HEK293 (cell line): ENCODE measurements around the gene SRSF1.
"Not testable (repeated sequence)": the region's sequence is repeated elsewhere in the genome, so short reads cannot be mapped to it uniquely, and the experiment has no call there.

Experiments
- CTCF ChIA-PET: fragments of 350-600 bp; formaldehyde crosslinking; extraction: SDS; loops from one replicate; lab custom pipeline; 2021; ENCODE audit warnings: antibody characterized with exemption; lab: Yijun Ruan, JAX
- POLR2A ChIA-PET: fragments of 300-600 bp; formaldehyde crosslinking; extraction: SDS; loops from one replicate; lab custom pipeline; 2020; ENCODE audit warnings: antibody characterized with exemption, inconsistent platforms; lab: Yijun Ruan, JAX
- H3K27ac ChIP-seq: fragments of 200-500 bp; sonication (Bioruptor generic); 2 replicates; pipeline ENCODE4 v1.5.1; 2014; ENCODE audit warnings: low read depth, low read length, control low read depth, inconsistent platforms; ENCODE audit errors: extremely low read depth
- H3K36me3 ChIP-seq, 2 experiments: fragments of 200-500 bp in 1 of 2; sonication (Bioruptor generic) in 1 of 2; 1 replicate in 1 of 2; 2 replicates in 1 of 2; pipeline ENCODE4 v1.5.1; 2014 to 2017; ENCODE audit warnings: inconsistent platforms in 2 of 2, low read length in 2 of 2; ENCODE audit not compliant: control insufficient read depth in 2 of 2, insufficient read depth in 1 of 2
- H3K4me1 ChIP-seq: fragments of 200-500 bp; sonication (Bioruptor generic); 2 replicates; pipeline ENCODE4 v1.5.1; 2014; ENCODE audit warnings: mild to moderate bottlenecking, low read length, inconsistent platforms; ENCODE audit not compliant: control insufficient read depth, insufficient read depth
- H3K4me3 ChIP-seq: 2 replicates; pipeline ENCODE4 v1.5.1; 2011; ENCODE audit warnings: low read depth, mild to moderate bottlenecking, control low read depth, low read length, moderate library complexity
- H3K9me3 ChIP-seq: fragments of 200-500 bp; sonication (Bioruptor generic); 2 replicates; pipeline ENCODE4 v1.5.1; 2014; ENCODE audit warnings: low read depth, low read length, inconsistent platforms; ENCODE audit not compliant: control insufficient read depth, insufficient read depth
- GLIS1 ChIP-seq: fragments of 450-650 bp; formaldehyde crosslinking; IDR thresholded peaks from 2 replicates; pipeline ENCODE4 v1.5.1; 2016; ENCODE audit warnings: missing biosample characterization, missing genetic modification characterization
- HOXD13 ChIP-seq: sonication (generic); formaldehyde crosslinking; IDR thresholded peaks from 2 replicates; pipeline ENCODE4 v1.8.0; 2022; ENCODE audit warnings: missing genetic modification reagents, borderline replicate concordance
- MEIS1 ChIP-seq: sonication (generic); formaldehyde crosslinking; IDR thresholded peaks from 2 replicates; pipeline ENCODE4 v1.8.1; 2022; ENCODE audit warnings: missing genetic modification reagents, mild to moderate bottlenecking, borderline replicate concordance
- REPIN1 ChIP-seq: fragments of 450-650 bp; formaldehyde crosslinking; IDR thresholded peaks from 2 replicates; pipeline ENCODE4 v1.5.1; 2017; ENCODE audit warnings: missing biosample characterization, missing genetic modification characterization, low read depth
- SCRT1 ChIP-seq: fragments of 450-650 bp; formaldehyde crosslinking; IDR thresholded peaks from 2 replicates; pipeline ENCODE4 v1.5.1; 2016; ENCODE audit warnings: missing biosample characterization, missing genetic modification characterization, borderline replicate concordance
- WT1 ChIP-seq: fragments of 450-650 bp; formaldehyde crosslinking; IDR thresholded peaks from 2 replicates; pipeline ENCODE4 v1.5.1; 2016; ENCODE audit warnings: missing biosample characterization, missing genetic modification characterization
- ZNF37A ChIP-seq: fragments of 450-650 bp; IDR thresholded peaks from 2 replicates; pipeline ENCODE4 v1.5.1; 2018; ENCODE audit warnings: missing biosample characterization, missing genetic modification characterization
- ZNF529 ChIP-seq: fragments of 450-650 bp; formaldehyde crosslinking; IDR thresholded peaks from 2 replicates; pipeline ENCODE4 v1.5.1; 2017; ENCODE audit warnings: missing genetic modification characterization, missing biosample characterization; ENCODE audit not compliant: insufficient replicate concordance
- ZNF621 ChIP-seq: fragments of 450-650 bp; formaldehyde crosslinking; IDR thresholded peaks from 2 replicates; pipeline ENCODE4 v1.5.1; 2017; ENCODE audit warnings: missing biosample characterization, missing genetic modification characterization
- ZNF677 ChIP-seq: fragments of 450-650 bp; IDR thresholded peaks from 2 replicates; pipeline ENCODE4 v1.5.0; 2018; ENCODE audit warnings: missing biosample characterization, mild to moderate bottlenecking, missing genetic modification characterization, moderate library complexity
- TF ChIP-seq, protein P1 (sequence below): fragments of 450-650 bp; formaldehyde crosslinking; optimal IDR thresholded peaks from 2 replicates; pipeline ENCODE3; 2016; ENCODE audit warnings: missing biosample characterization, mild to moderate bottlenecking, missing genetic modification characterization
- TF ChIP-seq, protein P2 (sequence below): fragments of 450-650 bp; formaldehyde crosslinking; IDR thresholded peaks from 2 replicates; pipeline ENCODE4 v1.5.1; 2016; ENCODE audit warnings: missing biosample characterization, missing genetic modification characterization

SRSF1 gene

DNA sequence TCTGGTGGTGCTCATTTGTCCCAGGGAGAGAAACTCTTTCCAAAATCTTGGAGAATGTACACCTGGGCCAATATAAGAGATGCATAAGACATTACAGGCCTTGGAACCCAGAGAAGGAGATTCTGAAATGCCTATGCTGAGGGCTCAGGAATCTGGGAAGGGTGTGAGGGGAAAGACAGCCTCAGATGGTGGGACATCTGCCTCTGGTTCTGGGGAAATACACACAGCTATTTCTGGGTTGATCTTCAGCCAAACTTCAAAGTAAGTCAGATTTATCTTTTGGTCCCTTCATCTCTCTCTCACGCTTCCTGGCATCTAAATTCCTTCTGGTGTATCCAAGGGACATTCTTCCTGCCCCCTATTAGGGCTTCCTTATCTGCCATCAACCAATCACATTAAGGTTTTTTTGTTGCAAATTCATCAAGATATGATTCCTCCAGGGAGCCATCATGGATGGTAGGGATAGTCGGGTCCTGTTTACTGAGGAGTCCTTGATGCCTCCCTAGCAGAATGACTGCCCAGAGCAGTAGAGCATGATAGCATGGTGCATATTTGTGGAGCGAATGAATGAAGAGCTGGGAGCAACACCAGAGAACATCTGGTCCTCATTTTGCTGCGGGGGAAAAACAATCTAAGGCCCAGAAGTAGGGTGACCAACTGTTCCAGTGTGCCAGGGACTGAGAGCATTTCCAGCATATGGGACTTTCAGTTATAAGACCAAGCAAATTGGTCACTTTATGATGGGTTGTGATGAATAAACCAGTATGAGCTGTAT is 40.5 kb upstream of the SRSF1 start:
- Histone ChIP-seq H3K36me3 (no peaks in the 10 kb centered on the region), H3K4me3 (no peak overlapping the region), H3K4me1 (no peaks in the 10 kb centered on the region), H3K27ac (no peak overlapping the region), H3K9me3 (no peaks in the 10 kb centered on the region)
- CTCF ChIA-PET = interaction anchor here (0.6 kb wide), 1 partner anchor 29 kb away, joined by 3 read pairs; no protein-coding TSS in a partner anchor
- TF ChIP-seq ZNF621 (no peak), MEIS1 (no peak), ZNF37A (no peak)
- TF ChIP-seq, protein P1, sequence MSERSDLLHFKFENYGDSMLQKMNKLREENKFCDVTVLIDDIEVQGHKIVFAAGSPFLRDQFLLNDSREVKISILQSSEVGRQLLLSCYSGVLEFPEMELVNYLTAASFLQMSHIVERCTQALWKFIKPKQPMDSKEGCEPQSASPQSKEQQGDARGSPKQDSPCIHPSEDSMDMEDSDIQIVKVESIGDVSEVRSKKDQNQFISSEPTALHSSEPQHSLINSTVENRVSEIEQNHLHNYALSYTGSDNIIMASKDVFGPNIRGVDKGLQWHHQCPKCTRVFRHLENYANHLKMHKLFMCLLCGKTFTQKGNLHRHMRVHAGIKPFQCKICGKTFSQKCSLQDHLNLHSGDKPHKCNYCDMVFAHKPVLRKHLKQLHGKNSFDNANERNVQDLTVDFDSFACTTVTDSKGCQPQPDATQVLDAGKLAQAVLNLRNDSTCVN (tag by site-specific recombination) = no peak
- POLR2A ChIA-PET = no interaction called here

DNA sequence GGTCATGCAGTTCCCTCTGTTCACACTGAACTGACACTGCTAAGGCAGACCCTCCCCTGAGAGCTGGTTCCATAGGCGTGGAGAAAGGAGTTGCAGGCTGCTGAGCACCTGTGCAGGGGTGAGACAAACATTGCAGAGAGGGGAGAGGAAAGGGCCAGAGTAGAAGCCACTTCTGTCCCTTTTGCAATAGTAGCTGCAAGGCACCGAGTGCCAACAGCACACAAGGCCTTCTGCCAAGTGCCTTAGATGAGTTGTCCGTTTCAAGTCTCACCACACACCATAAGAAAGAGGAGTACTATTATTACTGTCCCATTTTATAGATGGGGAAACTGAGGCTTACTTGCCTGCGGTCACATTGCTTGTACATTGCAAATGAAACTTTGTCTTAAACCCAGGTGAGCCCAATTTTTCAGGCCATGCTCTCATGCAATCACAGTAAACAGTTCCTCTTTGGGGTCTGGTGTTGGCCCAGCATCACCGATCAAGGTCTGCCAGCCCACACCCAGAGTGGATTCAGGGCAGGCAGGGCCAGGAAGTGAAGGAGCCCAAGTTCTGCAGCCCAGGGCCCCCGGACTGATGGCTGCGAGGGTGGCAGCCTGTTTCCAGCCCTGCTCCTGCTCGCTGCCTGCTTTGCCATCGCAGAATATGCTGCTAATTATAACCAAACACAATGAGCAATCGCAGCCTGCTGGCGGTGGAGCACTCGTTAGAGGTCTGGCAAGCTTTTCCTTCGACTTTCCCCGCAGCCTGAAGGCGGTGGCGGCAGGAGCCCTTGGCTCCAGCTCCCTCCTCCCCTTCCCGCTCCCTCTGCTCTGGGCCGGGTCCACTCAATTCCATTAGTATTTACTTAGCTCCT is 39.4 kb upstream of the SRSF1 start:
- POLR2A ChIA-PET = interaction anchor here (1.2 kb wide), 1 partner anchor 39 kb away, joined by 5 read pairs; the partner anchor contains the start of gene SRSF1
- Histone ChIP-seq H3K27ac (no peak overlapping the region), H3K4me1 (no peaks in the 10 kb centered on the region), H3K4me3 (no peak overlapping the region), H3K9me3 (no peaks in the 10 kb centered on the region)
- CTCF ChIA-PET = interaction anchor here (0.9 kb wide), 1 partner anchor 9 kb away, joined by 3 read pairs; no protein-coding TSS in a partner anchor
- TF ChIP-seq SCRT1 (tag by site-specific recombination) (no peak), ZNF529 (tag by site-specific recombination) (no peak), WT1 (tag by site-specific recombination) (no peak), REPIN1 (tag by site-specific recombination) (no peak), HOXD13 (no peak), ZNF677 (tag by site-specific recombination) (no peak), GLIS1 (tag by site-specific recombination) (no peak)
- TF ChIP-seq, protein P1 (tag by site-specific recombination) = no peak
- TF ChIP-seq, protein P2, sequence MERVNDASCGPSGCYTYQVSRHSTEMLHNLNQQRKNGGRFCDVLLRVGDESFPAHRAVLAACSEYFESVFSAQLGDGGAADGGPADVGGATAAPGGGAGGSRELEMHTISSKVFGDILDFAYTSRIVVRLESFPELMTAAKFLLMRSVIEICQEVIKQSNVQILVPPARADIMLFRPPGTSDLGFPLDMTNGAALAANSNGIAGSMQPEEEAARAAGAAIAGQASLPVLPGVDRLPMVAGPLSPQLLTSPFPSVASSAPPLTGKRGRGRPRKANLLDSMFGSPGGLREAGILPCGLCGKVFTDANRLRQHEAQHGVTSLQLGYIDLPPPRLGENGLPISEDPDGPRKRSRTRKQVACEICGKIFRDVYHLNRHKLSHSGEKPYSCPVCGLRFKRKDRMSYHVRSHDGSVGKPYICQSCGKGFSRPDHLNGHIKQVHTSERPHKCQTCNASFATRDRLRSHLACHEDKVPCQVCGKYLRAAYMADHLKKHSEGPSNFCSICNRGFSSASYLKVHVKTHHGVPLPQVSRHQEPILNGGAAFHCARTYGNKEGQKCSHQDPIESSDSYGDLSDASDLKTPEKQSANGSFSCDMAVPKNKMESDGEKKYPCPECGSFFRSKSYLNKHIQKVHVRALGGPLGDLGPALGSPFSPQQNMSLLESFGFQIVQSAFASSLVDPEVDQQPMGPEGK (tag by site-specific recombination) = no peak
- TF ChIP-seq, all 188 proteins: peak for 0
- no peaks in the 10 kb centered on the region for H3K36me3 ChIP-seq

DNA sequence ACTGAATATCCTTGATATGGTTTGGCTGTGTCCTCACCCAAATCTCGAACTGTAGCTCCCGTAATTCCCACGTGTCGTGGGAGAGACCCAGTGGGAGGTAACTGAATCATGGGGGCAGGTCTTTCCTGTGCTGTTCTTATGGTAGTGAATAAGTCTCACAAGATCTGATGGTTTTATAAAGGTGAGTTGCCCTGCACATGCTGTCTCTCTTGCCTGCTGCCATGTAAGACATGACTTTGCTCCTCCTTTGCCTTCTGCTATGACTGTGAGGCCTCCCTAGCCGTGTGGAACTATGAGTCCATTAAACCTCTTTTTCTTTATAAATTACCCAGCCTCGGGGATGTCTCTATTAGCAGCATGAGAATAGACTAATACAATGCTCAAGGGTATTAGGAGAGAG is 37.2 kb upstream of the SRSF1 start:
- CTCF ChIA-PET = interaction anchor here (0.5 kb wide), 1 partner anchor 45 kb away, joined by 3 read pairs; no protein-coding TSS in a partner anchor
- POLR2A ChIA-PET = interaction anchor here (0.5 to 0.6 kb wide), 2 partner anchors 48 to 170 kb away, joined by 3 to 4 read pairs; no protein-coding TSS in a partner anchor
- H3K36me3 ChIP-seq, H3K4me1 ChIP-seq, H3K27ac ChIP-seq, H3K4me3 ChIP-seq, H3K9me3 ChIP-seq: not testable (repeated sequence)
